HG02571 (cell line): Measurements from ENCODE around the gene AHSG.
A peak's percentile ranks its signal among the peaks of the same experiment; 100 is the strongest.
"Not testable (repeated sequence)": the region's sequence is repeated elsewhere in the genome, so short reads cannot be mapped to it uniquely, and the experiment has no call there.

Experiments
- ATAC-seq: cut with Tn5 transposase; IDR thresholded peaks from one replicate; pipeline ENCODE4 v1.9.1; 2021; ENCODE audit warnings: mild to moderate bottlenecking, moderate library complexity; ENCODE audit not compliant: unreplicated experiment

Gene AHSG

GRCh38 chr3:186612721-186613636, at the start of gene AHSG:
TSS of gene AHSG (plus strand) at chr3:186613060. CDS start at chr3:186613142, 82 bp downstream.
- ATAC-seq = no peak

GRCh38 chr3:186564586-186564985, 48.3 kb upstream of the AHSG start:
- no peak for ATAC-seq

GRCh38 chr3:186566772-186567071, 46.1 kb upstream of the AHSG start:
- ATAC-seq = no peak

GRCh38 chr3:186567072-186567921, 45.6 kb upstream of the AHSG start, which contains the start of gene TBCCD1:
TSS of gene TBCCD1 (minus strand) at chr3:186567339. CDS start at chr3:186564329, 3,010 bp downstream.
- peak; percentile 39 for ATAC-seq

GRCh38 chr3:186569361-186569760, 43.5 kb upstream of the AHSG start:
- ATAC-seq = not testable (repeated sequence)

- no peak for ATAC-seq
Measured at GRCh38 chr3:186569779-186570095, 43.1 kb upstream of the AHSG start.

- ATAC-seq = peak; percentile 85
Measured at GRCh38 chr3:186570096-186570940, 42.5 kb upstream of the AHSG start, which contains the start of gene DNAJB11. TSS of gene DNAJB11 (plus strand) at chr3:186570720. CDS start at chr3:186570898, 178 bp downstream.

GRCh38 chr3:186570941-186571643, 41.8 kb upstream of the AHSG start:
- no peak for ATAC-seq

- ATAC-seq = no peak
Measured at GRCh38 chr3:186571644-186572013, 41.2 kb upstream of the AHSG start.

GRCh38 chr3:186577521-186577920, 35.3 kb upstream of the AHSG start:
- ATAC-seq = no peak

- no peak for ATAC-seq
Measured at GRCh38 chr3:186580785-186581184, 32.1 kb upstream of the AHSG start.

- no peak for ATAC-seq
Measured at GRCh38 chr3:186582541-186582940, 30.3 kb upstream of the AHSG start.

- ATAC-seq = no peak
Measured at GRCh38 chr3:186583831-186584230, 29.0 kb upstream of the AHSG start.

- not testable (repeated sequence) for ATAC-seq
Measured at GRCh38 chr3:186586245-186586644, 26.6 kb upstream of the AHSG start.

- no peak for ATAC-seq
Measured at GRCh38 chr3:186587183-186587582, 25.7 kb upstream of the AHSG start.

- no peak for ATAC-seq
Measured at GRCh38 chr3:186588632-186589031, 24.2 kb upstream of the AHSG start.

- no peak for ATAC-seq
Measured at GRCh38 chr3:186589121-186589520, 23.7 kb upstream of the AHSG start.

GRCh38 chr3:186589856-186590579, 22.8 kb upstream of the AHSG start:
- no peak for ATAC-seq

GRCh38 chr3:186590580-186591295, 22.1 kb upstream of the AHSG start:
- no peak for ATAC-seq
